GM18502 (cell line): Measurements from ENCODE around the gene CHGA.

Experiments used
- ATAC-seq: cut with Tn5 transposase; IDR thresholded peaks from one replicate; pipeline ENCODE4 v1.9.1; 2021; ENCODE audit warnings: mild to moderate bottlenecking; ENCODE audit not compliant: unreplicated experiment, poor library complexity

The CHGA gene, protein sequence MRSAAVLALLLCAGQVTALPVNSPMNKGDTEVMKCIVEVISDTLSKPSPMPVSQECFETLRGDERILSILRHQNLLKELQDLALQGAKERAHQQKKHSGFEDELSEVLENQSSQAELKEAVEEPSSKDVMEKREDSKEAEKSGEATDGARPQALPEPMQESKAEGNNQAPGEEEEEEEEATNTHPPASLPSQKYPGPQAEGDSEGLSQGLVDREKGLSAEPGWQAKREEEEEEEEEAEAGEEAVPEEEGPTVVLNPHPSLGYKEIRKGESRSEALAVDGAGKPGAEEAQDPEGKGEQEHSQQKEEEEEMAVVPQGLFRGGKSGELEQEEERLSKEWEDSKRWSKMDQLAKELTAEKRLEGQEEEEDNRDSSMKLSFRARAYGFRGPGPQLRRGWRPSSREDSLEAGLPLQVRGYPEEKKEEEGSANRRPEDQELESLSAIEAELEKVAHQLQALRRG

DNA sequence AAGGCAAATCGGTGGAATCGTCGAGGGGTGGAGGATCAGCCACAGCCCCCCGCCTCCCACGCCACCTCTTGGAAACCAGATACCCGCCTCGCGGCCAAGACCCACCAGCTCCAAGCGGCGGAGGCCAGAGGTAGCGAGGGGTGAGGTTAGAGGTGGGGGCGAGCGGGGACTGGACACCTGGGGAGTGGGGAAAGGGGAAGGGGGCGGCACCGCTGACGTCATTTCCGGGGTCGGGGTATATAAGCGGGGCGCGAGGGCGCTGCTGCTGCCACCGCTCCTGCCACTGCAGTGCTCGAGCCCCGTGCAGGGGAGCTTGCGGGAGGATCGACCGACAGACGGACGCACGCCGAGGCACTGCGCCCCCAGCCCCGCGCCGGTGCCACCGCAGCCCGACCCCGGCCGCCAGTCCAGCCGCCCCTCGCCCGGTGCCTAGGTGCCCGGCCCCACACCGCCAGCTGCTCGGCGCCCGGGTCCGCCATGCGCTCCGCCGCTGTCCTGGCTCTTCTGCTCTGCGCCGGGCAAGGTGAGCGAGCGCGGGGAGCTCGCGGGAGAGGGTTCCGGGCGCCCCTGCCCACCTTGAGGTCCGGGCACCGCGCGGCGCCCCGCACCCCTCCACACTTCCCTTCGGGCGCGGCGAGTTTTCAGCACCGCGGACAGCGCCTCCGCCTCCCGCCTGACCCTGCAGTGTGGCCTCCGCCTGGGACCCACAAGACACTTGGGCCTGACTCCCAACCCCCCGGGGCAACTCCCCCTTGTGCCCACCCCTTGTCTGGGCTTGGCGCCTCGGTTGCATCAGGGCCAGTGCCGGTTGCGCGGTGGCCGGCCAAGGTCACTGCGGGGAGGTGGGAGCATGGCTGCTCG lies at the start of gene CHGA:
Gene CHGA, plus strand, starts transcription at position 268 of the 861 bp plus-strand sequence. Its CDS starts 210 bp downstream, at position 478.
- no peak for ATAC-seq

DNA sequence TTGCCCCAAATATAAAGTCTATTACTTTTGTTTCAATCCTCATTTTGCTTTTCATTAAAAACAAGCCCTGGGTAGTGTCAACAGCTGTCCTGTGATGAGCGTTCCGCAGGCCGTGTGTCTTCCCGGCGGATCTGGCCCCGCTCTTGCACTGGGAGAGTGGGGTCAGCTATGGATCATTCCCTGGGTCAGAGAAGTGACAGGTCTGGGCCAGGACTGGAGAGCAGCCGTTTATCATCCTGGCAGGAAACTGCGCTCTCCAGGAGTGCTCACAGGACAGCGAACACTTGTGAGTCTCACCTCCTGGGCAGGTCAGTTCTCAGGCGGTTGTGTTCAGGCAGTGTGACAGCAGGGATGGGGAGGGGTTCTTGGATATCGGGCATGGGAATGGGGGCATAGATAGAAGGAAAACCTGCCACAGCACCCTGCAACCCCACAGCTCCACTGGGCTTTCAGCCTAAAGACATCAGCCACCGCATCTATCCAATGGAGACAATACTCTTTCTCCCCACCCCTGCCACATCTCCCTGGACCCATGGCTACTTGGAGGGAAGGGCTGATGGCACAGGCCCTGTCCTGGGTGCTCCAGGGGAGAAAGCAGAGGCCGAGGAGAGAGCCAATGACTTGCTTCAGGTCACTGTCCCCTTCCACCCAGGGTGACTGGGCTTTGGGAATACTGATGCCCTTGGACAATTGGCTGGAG lies 47.8 kb upstream of the CHGA start:
- no peak for ATAC-seq

DNA sequence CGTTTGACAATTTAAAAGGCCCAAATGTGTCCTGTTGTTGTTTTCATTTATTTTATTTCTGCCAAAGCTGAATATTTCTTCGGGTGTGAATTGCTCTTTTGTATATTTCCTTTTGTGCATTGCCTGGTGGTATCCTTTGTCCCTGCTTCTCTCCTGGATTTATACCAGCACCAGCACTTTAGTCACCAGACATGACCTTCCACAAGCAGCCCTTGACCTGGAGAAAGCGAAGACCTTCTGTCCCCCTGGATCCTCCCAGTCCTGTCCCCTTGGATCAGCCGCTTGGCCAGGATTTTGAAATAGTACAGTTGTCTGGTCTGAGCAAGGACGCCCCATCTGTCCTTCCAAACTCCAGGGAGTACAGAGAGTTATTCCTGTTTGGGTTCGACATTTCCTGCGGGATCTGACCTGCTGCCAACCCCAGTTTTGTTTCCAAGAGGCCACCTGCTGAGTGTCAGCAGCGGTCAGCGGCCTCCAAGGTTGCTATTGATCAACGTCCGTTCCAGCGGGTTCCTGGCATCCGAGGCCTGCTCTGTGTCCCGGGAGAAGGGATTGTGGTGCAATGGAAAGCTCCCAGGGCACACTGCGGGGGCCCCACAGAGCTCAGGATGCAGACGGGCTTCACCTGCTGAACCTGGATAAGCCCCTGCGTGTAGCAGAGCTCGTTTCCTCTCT lies 45.1 kb upstream of the CHGA start:
- no peak for ATAC-seq

DNA sequence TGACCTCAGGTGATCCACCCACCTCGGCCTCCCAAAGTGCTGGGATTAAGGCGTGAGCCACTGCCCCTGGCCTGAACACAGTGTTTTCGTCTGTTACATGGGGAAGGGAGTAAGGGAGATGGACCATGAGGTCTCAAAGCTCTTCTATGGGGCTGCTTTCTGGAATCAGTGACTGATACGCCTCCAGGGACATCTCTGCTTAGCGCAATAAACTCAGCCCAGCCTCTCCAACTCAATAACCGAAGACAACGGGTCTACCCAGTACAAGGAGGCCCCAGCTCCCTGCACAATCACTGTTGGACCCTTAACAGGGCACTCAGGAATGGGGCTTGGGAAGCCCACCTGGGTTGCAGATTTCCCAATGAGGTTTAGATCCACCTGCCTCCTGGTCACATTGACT lies 42.6 kb upstream of the CHGA start:
- ATAC-seq, result no peak

DNA sequence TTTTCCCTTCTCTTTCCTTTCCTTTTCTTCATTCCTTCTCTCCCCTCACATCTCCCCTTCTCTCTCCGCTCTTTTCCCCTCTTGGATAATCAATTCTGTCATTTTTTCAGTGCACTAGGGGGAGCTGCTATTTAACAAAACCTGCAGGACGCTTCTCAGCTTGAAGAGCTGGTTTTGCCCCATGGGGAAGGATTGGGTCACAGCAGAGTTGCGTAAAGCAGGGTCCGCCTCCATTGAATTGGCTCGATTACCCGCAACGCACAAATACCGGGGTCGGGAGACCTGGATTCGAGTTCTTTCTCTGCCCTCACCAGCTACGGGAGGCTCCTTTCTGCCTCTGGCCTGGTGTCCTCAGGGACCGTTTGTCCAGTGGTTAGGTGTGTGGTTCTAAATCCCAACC lies 42.1 kb upstream of the CHGA start:
- no peak for ATAC-seq

DNA sequence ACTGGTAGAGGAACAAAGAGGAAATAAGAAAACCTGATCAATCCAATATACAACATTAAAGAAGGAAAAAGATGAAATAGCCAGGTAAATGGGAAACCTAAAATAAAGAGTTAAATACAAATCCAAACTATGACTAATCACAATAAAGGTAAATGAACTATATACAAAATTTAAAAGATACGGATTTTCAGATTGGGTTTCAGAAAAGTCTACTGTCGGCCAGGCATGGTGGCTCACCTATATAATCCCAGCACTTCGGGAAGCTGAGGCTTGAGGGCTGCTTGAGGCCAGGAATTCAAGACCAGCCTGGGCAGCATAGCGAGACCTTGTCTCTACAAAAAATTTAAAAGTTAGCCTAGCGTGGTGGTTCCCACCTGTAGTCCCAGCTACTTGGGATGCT lies 39.9 kb upstream of the CHGA start:
- ATAC-seq, result no peak

DNA sequence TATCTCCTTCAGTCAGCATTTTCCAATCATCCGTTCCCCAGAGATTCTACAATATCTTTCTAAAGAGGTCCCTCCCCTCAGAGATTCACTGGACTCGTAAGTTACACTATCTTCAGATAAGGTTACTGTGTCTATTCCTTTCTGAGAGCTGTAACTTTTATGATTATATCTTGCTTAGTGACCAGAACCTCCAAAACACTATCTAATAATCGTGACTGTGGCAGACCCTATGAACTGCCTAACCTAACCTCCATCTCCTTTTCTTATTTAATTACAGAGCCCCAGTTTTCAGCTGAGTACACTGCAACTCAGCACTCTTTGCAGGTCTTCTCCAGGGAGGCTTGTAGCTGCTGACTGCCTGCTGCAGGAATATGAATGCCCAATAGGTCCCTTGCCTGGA lies 38.5 kb upstream of the CHGA start:
- no peak for ATAC-seq

DNA sequence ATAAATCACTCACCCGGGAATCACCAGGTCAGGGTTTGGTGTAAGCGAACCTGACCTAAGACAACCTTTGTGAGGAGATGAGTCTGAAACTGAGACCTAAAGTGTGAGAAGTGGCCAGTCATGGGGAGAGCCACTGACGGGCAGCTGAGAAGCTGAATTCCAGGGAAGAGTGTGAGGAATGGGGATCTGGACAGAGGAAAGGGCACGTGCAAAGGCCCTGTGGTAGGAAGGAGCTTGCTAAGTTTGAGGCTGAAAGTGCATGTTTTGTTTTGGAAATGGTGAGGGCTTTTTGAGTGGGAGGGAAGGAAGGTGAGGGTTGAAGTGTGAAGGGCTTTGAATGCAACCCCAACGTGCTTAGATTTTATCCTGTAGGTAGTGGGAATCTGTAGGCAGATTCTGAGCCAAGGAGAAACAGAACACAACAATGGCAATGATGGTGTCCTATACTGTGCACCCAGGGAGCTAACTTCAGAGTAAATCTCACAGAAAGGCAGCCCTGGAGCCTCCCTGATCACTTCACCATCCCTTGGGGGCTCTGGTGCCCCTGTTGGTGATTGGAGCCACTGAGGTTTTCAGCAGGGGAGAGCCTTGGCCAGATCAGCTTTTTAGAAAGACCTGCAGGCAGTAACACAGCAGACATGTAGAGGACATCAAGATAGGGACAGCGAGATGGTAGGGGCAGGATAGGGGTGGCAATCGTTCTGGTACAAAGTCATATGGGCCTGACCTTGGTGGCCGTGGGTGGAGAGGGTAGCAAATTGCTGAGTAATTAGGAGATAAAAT lies 37.5 kb upstream of the CHGA start:
- no peak for ATAC-seq

DNA sequence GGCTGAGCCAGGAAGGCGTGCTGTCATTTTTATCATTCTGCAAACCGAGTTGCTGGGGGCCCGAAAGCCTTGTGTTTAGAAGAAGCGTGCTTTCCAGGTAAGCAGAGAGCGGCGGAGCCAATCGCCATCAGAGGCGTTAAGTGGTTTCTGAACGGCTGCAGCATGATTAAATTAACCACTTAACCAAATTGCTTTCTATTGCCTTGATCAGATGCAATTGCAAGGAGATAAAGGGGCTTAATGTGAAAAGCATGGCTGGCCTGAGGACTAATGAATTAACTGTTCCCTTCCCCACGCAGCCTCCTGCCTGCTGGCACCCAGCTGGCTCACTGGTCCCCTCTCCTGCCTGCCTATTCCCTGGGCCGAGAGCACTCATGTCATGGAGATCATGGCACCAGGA lies 36.6 kb upstream of the CHGA start:
- no peak for ATAC-seq

DNA sequence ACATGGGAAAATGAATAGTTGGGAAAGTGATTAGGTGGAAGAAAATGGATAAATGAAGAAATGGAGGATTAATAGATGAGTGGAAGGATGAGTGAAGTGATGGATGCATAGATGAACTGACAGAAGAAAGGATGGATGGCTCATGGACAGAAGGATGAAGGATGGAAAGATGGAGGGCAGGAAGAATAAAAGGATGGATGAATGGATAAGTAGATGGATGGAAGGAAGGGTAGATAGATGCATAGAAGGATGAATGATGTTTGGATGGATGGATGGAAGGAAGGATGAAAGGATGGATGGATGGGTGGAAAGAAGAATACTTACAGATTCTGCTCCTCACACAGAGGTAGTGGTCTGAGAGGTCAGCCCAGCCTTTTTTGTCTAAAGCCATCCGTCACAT lies 35.8 kb upstream of the CHGA start:
- ATAC-seq, result no peak

DNA sequence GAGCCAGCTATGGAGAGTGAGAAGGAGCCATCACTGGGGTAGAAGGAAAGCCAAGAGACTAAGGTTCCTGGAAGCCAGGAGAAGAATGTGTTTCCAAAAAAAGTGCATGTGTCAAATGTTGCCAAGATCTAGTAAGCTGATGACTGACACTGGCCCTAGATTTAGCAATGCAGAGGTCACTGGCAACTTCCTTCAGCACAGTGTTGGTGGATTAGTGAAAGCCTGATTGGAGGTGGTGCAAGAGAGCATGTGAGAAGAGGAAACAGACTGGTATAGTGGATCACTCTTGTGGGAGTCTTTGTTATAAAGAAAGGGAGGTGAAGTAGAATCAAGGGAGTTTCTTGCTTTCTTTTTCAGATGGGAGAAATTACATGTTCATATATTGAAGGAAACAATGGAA lies 34.1 kb upstream of the CHGA start:
- no peak for ATAC-seq

DNA sequence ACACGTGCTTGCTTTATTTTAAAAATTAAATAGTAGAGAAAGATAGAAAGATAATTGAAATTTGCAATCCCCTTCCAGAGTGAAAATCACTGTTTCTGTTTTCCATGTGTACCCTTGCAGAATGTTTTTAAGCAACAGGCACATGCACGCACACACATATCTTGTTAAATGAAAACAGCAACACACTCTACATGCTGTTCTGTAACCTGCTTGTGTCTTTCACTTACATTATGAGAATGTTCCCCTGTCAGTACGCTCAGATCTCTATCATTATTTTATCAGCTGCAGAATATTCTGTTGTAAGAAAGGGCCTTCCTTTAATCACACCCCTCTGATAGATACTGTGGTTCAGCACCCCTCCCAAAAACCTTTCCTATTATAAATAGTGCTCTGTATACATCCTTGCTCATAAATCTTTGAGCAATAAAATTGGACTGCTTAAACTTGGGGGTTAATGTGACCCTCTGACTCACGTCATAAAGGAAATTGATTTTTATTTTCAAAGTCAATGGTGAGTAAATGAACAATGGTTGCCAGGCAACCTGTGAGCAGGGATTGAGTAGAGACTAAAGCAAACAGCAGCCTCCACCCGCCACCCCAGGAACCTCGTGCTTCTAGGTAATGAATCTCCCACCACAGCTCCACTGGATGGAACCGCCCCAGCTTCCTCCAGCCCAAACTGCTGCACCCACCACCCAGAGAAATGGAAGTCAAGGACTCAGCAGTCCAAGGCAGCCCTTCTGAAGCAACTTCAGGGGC lies 31.9 kb upstream of the CHGA start:
- no peak for ATAC-seq

DNA sequence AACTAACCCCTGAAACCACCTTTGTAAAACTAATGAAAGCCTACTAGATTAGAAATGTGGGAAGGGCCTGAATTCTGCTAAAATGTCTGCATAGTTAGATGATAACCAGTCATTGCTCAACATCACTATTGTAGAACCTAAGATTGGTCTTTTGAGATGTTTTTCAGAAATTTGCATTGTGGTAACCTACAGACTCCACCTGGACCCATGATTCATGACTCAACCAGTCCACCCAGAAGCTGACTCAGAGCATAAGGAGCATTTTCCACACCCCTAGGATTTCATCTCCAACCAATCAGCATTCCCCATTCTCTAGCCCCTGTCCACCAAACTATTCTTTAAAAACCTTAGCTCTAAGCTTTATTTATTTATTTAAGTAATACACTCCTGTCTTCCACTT lies 30.4 kb upstream of the CHGA start:
- ATAC-seq, result no peak

DNA sequence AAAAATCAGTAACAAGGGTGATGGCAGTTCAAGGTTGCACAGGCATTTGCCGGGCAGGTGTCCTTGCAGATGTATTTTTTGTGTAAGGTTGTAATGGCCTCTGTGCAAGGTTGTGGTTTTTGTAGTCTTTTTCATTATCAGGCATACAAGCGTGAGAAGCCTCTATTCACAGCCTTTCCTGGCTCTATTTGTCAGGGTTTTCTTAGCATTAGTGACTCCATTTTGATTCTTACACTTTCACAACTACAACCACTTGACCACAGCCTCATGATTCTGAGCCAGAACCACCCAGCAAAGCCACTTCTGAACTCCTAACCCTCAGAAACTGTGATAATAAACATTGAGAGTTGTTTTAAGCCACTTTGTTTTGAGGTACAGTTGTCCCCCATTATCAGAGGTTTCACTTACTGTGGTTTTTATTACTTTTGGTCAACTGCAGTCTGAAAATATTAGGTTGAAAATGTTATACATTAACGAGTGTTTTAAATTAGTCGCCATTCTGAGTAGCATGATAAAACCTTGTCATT lies 27.5 kb upstream of the CHGA start:
- ATAC-seq, result no peak

DNA sequence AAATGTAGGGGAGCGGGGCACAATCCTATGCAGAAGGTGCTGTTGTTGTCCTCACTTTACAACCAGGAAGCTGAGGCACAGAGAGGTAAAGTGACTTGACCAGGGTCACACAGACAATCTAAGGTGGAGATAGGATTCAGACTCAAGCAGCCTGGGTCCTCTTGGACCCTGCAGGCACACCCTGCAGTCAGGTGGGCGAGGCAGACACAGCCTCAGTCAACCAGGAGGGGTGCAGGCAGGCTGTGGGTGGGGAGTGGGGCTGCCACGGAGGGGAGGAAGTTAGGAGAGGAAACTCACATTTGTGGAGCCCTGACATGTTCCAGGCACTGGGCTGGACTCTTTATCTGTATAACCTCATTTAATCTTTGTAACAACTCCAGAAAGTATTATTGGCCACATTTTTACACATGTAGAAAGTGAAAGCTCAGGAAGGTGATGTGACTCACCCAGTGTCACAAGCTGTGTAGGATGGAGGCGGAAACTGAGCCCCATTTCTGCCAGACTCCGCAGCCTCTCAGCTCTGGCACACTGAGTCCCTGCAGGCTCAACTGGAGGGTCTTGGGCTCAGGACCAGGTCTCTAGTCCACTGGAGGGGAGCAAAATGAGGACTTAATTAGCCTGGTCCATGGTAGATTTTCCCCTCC lies 24.9 kb upstream of the CHGA start:
- no peak for ATAC-seq

DNA sequence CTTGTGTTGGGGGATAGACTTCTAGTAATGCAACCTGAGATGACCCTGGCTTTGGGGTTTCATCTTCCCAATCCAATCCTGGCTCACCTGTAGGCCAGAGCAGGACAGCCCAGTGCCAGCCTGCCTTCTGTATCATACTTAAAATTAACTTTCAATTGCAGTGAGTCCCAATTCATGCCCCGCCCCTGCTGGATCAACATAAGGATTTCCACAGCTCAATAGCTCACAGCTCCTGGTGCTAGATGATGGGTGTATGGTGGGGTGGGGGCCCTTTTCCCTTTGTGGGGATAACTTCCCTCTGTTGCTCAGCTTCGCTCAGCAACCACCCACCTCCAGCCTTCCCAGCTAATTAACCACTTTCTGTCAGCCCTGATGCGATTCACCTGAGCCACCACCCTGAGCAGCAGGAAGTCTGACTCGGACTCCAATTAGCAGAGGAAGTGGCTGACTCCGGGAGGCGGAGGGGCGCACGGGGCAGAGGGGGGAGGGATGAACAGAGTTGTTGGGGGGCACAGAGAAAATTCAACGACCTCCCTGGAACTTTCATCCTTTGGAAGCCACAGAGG lies 24.3 kb upstream of the CHGA start:
- no peak for ATAC-seq

DNA sequence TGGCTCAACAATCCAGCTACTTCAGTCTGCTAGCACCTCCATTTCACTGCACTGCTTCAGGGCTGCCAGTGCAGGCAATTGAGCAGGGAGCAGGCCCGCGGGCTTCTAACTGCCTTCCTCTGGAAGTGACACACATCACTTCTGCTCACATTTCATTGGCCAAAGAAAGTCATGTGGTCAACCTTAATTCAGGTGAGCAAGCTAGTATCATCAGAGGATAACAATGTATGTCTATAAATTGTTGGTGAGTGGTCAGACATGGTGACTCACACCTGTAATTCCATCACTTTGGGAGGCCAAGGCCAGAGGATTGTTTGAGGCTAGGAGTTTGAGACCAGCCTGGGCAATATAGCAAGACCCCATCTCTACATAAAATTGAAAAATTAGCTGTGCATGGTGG lies 22.3 kb upstream of the CHGA start:
- no peak for ATAC-seq

DNA sequence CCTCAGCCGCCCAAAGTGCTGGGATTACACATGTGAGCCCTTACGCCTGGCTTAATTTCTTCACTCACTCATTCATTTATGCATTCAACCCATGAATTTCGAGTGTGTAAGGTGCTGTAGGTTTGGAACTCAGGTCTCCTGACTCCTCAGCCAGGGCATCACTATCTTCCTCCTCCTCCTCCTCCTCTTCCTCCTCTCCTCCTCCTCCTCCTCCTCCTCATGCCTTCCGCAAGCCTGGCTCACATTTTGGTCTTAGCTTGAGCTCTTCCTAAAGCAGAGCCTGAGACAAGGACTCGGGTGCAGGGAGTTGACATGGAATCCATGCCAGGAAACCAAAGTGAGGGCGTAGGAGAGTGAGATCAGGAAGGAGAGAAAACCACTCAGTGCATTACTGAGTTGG lies 20.8 kb upstream of the CHGA start:
- no peak for ATAC-seq
